Adipose tissue (tissue), 3 donors: ENCODE measurements around the gene GOLGA8B. TPM values are rescaled to one million over a fixed set of nuclear protein-coding genes. Genes with fewer than 3 reads are reported as not detected.
"Not testable (repeated sequence)": the region's sequence is repeated elsewhere in the genome, so short reads cannot be mapped to it uniquely, and the experiment has no call there.

Experiments used
- H3K27ac ChIP-seq: one replicate; pipeline ENCODE4 v1.5.1; 2013; ENCODE audit warnings: low read depth, low read length
- WGBS, 3 donors: extraction: QIAGEN DNeasy Blood & Tissue Kit; methylation state at CpG; one replicate each; pipeline ENCODE4 v1.1.7; 2013; 5-methylcytosine and 5-hydroxymethylcytosine counted together
- polyA plus RNA-seq, 3 donors: library from polyadenylated mRNA; stranded (reverse); fragments of 200-250 nt; gene quantifications; one replicate each; pipeline ENCODE4 v1.2.3, GENCODE V29; 2013
- donor health status: healthy with polysubstance abuse.
- donor health status: Bipolar disorder and iron deficiency.
- donor health status: healthy.

Gene GOLGA8B, protein sequence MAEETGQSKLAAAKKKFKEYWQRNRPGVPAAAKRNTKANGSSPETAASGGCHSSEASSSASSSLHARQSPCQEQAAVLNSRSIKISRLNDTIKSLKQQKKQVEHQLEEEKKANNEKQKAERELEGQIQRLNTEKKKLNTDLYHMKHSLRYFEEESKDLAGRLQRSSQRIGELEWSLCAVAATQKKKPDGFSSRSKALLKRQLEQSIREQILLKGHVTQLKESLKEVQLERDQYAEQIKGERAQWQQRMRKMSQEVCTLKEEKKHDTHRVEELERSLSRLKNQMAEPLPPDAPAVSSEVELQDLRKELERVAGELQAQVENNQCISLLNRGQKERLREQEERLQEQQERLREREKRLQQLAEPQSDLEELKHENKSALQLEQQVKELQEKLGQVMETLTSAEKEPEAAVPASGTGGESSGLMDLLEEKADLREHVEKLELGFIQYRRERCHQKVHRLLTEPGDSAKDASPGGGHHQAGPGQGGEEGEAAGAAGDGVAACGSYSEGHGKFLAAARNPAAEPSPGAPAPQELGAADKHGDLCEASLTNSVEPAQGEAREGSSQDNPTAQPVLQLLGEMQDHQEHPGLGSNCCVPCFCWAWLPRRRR
- polyA plus RNA-seq: 10 to 100 TPM; 26.9 to 57.2 (median 29.1) TPM

DNA sequence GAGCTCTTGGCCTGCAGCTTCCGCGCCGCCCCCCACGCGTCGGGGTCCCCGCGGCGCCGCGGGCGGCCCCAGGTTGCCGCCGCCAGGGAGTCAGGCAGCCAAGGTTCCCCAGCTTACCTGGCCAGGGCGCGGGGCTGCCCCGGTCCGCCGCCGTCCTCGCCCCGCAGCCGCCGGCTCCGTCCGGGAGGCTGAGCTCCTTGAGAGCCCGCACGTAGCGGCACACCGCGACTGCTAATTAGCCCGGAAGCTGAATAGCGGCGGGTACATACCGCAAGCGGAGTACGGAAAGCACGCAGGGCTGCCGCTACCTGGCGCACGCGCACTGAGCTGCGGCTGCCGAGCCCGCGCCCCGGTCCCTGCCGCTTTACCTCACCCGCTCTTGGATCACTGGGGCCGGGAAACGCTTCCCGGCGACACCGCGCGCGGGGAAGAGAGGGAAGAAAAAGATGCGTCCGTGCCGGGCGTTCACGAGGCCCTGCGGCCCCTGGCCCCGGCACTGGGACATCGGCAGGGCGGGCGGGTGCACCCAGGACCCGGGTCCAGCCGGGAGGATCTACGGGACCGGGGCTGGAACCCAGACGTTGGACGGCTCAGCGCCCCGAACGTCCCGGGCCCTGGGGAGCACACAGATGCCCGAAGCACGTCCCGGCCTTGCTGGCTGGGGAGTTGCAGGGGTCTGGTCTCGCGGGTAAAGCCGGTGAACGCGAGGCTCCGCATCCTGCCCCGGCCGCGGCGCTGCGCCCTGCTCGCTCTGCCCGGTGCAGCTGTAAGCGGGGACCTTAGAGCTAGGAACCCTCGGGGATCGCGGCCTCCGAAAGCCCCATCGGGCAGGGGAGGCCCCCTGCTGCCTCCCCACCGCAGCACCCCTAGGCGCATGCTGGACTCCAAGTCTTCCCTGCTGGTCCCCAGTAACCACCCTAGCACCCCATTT, at the start of gene GOLGA8B:
Gene GOLGA8B, minus strand, starts transcription at position 253 of the 931 bp plus-strand sequence. CDS start 47,739 bp downstream, outside the sequence.
- 0 to 2% (median 1%) methylated on average over 91 to 101 of the region's 101 CpGs for WGBS, 3 donors
- H3K27ac ChIP-seq: no peak within 1 kb of the TSS

GRCh38 chr15:34633165-34633564, 49.7 kb upstream of the GOLGA8B start:
- not testable (repeated sequence) for H3K27ac ChIP-seq
- 74 to 94% (median 90%) methylated on average over 3 of the region's 3 CpGs for WGBS, 3 donors

- 67 to 72% (median 69%) methylated on average over 2 of the region's 2 CpGs for WGBS, 3 donors
- H3K27ac ChIP-seq: no peak overlapping the region
Observed at GRCh38 chr15:34628577-34629152, 45.2 kb upstream of the GOLGA8B start.

GRCh38 chr15:34625007-34625406, 41.6 kb upstream of the GOLGA8B start:
- H3K27ac ChIP-seq: no peak overlapping the region
- 77 to 84% (median 84%) methylated on average over 5 of the region's 5 CpGs for WGBS, 3 donors

DNA sequence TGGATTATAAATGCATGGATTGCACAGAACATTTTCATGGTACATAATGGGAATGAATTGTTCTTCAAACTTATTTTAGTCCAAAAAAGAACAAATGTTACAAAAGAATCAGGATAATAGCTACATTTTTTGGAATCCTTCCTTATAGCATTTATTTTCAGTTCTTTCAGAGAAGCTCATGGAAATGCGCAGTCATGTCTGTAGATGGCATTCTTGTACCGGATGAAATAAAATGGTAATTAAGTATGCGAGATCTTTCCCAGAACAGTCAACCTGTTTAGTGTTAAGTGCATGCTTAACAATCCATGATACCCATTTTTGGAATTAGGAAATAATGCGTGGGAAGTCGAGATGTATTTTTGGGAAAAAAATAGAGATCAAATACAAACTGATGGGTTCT, 38.2 kb upstream of the GOLGA8B start:
- H3K27ac ChIP-seq: no peak overlapping the region
- 14 to 47% (median 20%) methylated on average over 5 of the region's 5 CpGs for WGBS, 3 donors

GRCh38 chr15:34620814-34621213, 37.4 kb upstream of the GOLGA8B start:
- WGBS, 3 donors: 14 to 58% (median 17%) methylated on average over 2 of the region's 2 CpGs
- H3K27ac ChIP-seq: no peak overlapping the region

DNA sequence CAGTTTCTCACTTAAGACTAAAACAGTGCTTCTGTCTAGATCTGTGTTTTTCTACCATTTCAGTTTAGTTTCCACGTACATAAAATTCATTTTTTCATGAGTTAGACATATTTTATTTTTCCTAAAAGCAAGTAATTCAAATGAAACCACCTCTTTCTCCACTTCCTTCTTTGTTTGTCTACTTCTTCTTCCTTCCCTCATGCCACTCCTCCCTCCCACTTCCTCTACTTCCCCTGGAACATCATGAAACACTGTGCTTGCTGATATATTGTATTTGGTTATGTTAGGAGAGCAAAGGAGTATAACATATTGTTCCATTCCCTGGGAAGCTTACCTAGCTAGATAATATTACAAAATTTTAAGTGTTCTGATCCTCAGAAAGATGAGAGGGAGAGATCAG, 36.7 kb upstream of the GOLGA8B start:
- 0 to 22% (median 0%) methylated on average over 1 of the region's 1 CpG for WGBS, 3 donors
- H3K27ac ChIP-seq: no peak overlapping the region

GRCh38 chr15:34619151-34619550, 35.7 kb upstream of the GOLGA8B start:
- no peak overlapping the region for H3K27ac ChIP-seq
- WGBS, 3 donors: 89 to 91% (median 90%) methylated on average over 7 of the region's 7 CpGs

DNA sequence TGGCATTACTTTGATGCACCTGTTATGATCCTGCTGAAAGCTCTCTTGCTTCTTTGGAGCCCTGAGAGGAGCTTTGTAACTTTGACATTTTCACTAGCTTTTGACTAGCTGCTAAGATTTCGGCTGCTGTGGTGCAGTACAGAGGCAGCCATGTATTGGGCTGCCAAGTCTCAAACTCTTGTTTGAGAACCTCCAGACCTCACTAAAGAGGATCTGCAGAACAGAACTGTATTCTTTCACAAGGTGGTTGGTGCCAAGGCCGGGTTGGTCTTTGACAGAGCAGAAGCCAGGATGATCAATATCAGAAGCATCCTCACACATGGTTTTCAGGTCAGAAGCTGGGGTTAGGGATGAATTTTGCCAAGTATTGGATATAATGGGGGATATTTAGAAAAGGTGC, 34.6 kb upstream of the GOLGA8B start:
- H3K27ac ChIP-seq: no peak overlapping the region
- 59 to 71% (median 60%) methylated on average over 2 of the region's 2 CpGs for WGBS, 3 donors

DNA sequence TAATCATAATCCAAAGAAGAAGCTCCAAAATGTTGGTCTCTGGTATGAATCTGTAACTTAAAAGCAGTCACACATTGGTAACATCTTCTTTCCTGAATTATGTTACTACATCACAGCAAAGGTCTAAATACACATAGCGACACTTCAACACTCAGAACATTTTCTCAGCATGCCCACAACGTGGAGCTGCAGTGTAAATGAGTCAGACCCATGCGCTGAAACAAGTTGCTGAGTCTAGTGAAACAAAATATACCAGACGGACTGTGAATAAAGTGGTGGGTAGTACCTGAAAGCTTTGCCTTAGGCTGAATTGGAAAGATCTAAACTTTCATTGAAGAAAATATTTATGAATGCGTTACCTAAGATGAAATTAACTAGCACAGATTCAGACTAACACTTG, 33.2 kb upstream of the GOLGA8B start:
- WGBS, 3 donors: 28 to 57% (median 56%) methylated on average over 5 of the region's 5 CpGs
- no peak overlapping the region for H3K27ac ChIP-seq

DNA sequence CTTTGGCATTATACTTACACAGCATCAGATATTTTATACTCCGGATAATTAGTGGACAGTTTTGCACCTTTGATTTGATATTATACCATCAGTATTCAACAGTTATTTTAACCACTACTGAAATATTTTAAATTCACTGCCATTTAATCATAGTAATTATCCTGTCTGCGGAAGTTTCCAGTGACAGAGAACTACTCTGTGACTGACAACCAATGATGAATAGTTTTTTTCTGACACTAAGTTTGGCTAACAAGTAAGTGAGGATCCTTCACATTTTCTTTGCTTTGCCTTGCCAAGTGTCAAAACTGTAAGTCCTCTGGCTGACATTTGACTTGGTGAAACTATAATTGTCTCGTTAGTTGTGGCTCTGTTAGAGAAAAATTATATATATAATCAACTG, 30.5 kb upstream of the GOLGA8B start:
- no peak overlapping the region for H3K27ac ChIP-seq
- 83 to 91% (median 88%) methylated on average over 3 of the region's 3 CpGs for WGBS, 3 donors

DNA sequence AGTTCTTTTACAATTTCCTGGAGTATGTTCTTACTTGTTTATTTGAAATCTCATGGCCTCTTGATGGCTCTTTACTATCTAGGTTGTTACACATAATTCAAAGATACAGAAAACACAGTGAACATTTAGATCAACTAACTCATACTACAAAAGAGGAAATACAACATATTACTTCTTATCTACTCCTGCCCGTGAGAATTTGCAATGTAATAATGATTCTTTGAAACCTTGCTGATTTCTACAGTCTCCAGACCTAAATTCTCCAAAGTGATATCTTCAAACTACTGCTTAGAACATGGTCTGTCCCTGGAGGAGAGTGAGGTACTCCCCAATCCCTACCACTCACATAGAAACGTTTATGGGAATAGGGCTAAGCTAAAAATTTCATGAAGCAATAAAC, 29.9 kb upstream of the GOLGA8B start:
- WGBS, 3 donors: 21 to 25% (median 25%) methylated on average over 2 of the region's 2 CpGs
- no peak overlapping the region for H3K27ac ChIP-seq

DNA sequence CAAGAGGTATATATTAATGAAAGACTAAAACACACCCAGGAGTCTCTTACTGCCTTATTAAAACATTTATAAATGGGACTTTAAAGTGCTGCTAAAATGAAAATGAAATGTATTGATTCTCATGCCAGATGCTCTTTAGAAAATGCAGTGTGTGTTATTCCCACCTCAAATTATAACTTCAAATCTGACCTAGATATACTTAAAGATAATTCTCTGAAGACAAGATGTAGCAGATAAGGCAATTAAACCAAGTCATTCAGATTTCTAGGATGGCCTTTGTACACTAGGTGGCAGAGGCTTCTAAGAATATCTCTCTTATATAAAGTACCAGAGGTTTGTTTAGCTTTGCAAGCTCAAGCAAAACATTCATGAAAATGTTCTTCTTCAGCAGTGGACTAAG, 26.9 kb upstream of the GOLGA8B start:
- no peak overlapping the region for H3K27ac ChIP-seq

- 28 to 50% (median 28%) methylated on average over 12 of the region's 12 CpGs for WGBS, 3 donors
- no peak overlapping the region for H3K27ac ChIP-seq
Observed at GRCh38 chr15:34609102-34610057, 25.9 kb upstream of the GOLGA8B start.

DNA sequence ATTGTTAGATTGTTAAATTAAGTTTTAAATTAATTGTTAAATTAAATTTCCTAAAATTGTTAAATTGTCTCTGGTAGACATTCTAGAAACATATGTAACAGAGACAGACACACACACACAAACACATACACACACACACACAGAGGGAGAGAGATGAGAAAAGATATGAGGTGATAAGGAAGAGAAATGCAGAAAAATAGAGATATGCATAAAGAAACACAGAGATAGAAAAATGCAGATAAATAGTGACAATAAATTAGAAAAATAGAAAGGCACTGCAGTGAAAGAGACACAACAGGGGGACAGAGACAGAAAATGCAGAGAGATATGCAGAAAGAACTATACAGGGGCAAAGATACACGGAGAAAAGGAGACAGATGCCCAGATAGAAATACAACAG, 25.1 kb upstream of the GOLGA8B start:
- 71 to 78% (median 74%) methylated on average over 1 of the region's 1 CpG for WGBS, 3 donors
- H3K27ac ChIP-seq: no peak overlapping the region

- H3K27ac ChIP-seq: no peak overlapping the region
Observed at GRCh38 chr15:34607832-34608231, 24.4 kb upstream of the GOLGA8B start.

GRCh38 chr15:34606545-34606944, 23.1 kb upstream of the GOLGA8B start:
- no peak overlapping the region for H3K27ac ChIP-seq

GRCh38 chr15:34606131-34606530, 22.7 kb upstream of the GOLGA8B start:
- H3K27ac ChIP-seq: no peak overlapping the region
